ENCODE data around the gene MUC6.

Gene MUC6

GRCh38 chr11:967995-968751, 68.3 kb downstream of the MUC6 start:
- no peak for DNase-seq (ENCODE audit: low read depth in 2 of 2)

GRCh38 chr11:965206-965775, 71.2 kb downstream of the MUC6 start:
- no peak for DNase-seq (ENCODE audit: low read depth in 2 of 2)

- no peak for DNase-seq (ENCODE audit: low read depth in 2 of 2)
Measured at GRCh38 chr11:963852-964251, 72.7 kb downstream of the MUC6 start.
